Upper lobe of right lung (tissue), 1 donor: ENCODE data around the gene HSFX3. TPM values are rescaled to one million over a fixed set of nuclear protein-coding genes. Genes with fewer than 3 reads are reported as not detected.
"Not testable (repeated sequence)": the region's sequence is repeated elsewhere in the genome, so short reads cannot be mapped to it uniquely, and the experiment has no call there.

Source experiments
- ATAC-seq: fragments of 200-7000 bp; cut with Tn5 transposase; one replicate; pipeline ENCODE4 v1.9.1; 2020; ENCODE audit warnings: mild to moderate bottlenecking, moderate library complexity
- DNase-seq: peaks from one replicate; pipeline ENCODE4 v3.0.0-alpha.2; 2020
- H3K27ac ChIP-seq: fragments of 200-600 bp; one replicate; pipeline ENCODE4 v1.8.0; 2022
- H3K27me3 ChIP-seq: fragments of 200-600 bp; one replicate; pipeline ENCODE4 v1.8.0; 2022; ENCODE audit warnings: mild to moderate bottlenecking
- H3K36me3 ChIP-seq: fragments of 200-600 bp; one replicate; pipeline ENCODE4 v1.8.0; 2022
- H3K4me1 ChIP-seq: fragments of 200-600 bp; one replicate; pipeline ENCODE4 v1.8.0; 2022
- H3K4me3 ChIP-seq: fragments of 200-600 bp; one replicate; pipeline ENCODE4 v1.8.0; 2022; ENCODE audit warnings: mild to moderate bottlenecking
- H3K9me3 ChIP-seq: fragments of 200-600 bp; one replicate; pipeline ENCODE4 v1.8.0; 2022
- intact Hi-C: fragments of 100-400 bp; cut with DNase I; formaldehyde crosslinking; loops from one replicate; pipeline ENCODE4 v1.11.0; 2022
- total RNA-seq: library from RNA; stranded (reverse); fragmentation: NEBNext Ultra II Directional; extraction: Animal tissue kit (Norgen Biotek cat#: 25700); gene quantifications from one replicate; pipeline ENCODE4 v1.2.1, GENCODE V29; 2021
- TF ChIP-seq, protein P1 (sequence below): fragments of 200-600 bp; IDR thresholded peaks from one replicate; pipeline ENCODE4 v1.8.0; 2022; ENCODE audit warnings: antibody characterized with exemption
- donor health status: DM: no; HTN: yes; CAD: no; lungs with severe emphysema.

Gene HSFX3
- total RNA-seq, 1 donor from 2014 or later: not detected

DNA sequence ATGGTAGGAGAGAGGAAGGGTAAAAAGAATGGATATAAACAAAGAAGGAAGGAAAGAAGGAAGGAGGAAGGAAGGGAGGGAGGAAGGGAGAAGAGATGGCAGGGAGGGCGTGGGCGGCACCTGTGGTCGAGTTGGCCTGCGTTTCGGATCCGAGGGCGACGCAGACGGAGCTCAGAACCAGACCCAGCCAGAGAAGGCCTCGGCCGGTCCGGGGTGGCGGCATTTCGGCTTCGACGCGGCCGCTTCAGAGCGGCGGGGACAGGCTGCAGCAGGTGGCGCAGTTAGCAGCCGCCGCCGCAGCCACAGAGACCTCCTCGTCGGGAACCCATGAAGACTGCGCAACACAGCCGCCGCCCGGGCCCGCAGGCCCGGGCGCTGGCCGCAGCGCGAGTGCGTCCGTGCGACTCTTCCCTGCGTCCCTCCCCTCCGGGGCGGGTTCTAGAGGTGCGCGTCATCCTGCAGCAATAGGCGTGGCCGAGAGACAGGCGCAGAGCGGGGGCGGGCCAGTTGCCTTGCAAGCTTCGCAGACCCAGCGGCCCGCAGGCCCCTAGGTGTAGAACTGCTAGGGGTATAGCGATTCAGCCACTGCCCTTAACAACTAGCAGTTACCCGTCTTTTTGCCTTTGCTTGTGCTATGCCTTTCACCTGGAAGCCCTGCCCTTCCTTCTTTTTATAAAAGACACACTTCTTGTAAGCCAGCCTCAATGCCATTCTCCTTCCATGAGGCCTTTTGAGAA is 44.6 kb downstream of the HSFX3 start, which contains the start of gene IDS:
TSS of gene IDS (minus strand) at position 392 of the 737 bp plus-strand sequence. CDS start at position 223, 169 bp downstream.
- intact Hi-C loops: no loop called here
- TF ChIP-seq, protein P1, sequence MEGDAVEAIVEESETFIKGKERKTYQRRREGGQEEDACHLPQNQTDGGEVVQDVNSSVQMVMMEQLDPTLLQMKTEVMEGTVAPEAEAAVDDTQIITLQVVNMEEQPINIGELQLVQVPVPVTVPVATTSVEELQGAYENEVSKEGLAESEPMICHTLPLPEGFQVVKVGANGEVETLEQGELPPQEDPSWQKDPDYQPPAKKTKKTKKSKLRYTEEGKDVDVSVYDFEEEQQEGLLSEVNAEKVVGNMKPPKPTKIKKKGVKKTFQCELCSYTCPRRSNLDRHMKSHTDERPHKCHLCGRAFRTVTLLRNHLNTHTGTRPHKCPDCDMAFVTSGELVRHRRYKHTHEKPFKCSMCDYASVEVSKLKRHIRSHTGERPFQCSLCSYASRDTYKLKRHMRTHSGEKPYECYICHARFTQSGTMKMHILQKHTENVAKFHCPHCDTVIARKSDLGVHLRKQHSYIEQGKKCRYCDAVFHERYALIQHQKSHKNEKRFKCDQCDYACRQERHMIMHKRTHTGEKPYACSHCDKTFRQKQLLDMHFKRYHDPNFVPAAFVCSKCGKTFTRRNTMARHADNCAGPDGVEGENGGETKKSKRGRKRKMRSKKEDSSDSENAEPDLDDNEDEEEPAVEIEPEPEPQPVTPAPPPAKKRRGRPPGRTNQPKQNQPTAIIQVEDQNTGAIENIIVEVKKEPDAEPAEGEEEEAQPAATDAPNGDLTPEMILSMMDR: no peak
- peak; percentile 98 for ATAC-seq
- Histone ChIP-seq H3K9me3 (no peaks in the 10 kb centered on the region), H3K27me3 (no peaks in the 10 kb centered on the region), H3K27ac (peak within 1 kb of the TSS; percentile 92), H3K36me3 (peaks cover 20% of the 10 kb centered on the region), H3K4me1 (no peaks in the 10 kb centered on the region), H3K4me3 (peak within 1 kb of the TSS; percentile 66)
- peak; percentile 95 for DNase-seq

DNA sequence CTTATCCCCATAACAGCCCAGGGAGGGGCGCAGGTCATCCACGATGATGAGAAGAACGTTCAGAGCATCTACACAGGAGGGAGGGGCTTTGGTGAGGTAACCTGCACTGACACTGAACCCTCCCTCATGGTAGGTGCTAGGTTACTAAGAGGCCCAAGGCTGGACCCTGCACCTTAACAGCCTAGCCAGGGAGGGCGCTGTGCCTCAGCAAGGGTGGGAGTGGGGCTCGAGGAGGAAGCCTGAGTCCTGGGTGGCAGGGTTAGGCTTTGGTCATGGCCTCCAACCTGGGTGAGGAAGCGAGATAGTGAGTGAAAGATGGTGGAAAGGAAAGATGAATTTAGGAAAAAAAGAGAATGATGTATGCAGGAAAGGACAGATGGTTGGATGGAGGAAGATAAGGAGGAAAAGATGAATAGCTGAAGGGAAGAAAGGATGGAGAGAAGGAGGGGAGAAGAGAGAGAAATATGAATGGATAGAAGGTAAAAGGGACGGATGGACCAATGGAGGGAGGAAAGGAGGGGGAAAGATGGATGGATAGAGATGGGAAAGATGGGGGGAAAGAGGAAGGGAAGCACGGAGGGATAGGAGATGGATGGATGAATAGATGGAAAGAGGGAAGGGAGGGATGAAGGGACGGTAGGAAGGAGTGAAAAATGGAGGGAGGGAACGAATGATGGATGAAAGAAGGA is 45.4 kb downstream of the HSFX3 start:
- ATAC-seq (peak; percentile 61), DNase-seq (peak; percentile 66)
- intact Hi-C loops: no loop called here
- no peaks in the 10 kb centered on the region for H3K9me3 ChIP-seq
- H3K4me1 ChIP-seq: no peaks in the 10 kb centered on the region
- no peaks in the 10 kb centered on the region for H3K27me3 ChIP-seq
- H3K27ac ChIP-seq: peak overlapping the region; percentile 92
- TF ChIP-seq, protein P1: peak; percentile 23
- peak overlapping the region; percentile 66 for H3K4me3 ChIP-seq
- H3K36me3 ChIP-seq: peaks cover 26% of the 10 kb centered on the region

DNA sequence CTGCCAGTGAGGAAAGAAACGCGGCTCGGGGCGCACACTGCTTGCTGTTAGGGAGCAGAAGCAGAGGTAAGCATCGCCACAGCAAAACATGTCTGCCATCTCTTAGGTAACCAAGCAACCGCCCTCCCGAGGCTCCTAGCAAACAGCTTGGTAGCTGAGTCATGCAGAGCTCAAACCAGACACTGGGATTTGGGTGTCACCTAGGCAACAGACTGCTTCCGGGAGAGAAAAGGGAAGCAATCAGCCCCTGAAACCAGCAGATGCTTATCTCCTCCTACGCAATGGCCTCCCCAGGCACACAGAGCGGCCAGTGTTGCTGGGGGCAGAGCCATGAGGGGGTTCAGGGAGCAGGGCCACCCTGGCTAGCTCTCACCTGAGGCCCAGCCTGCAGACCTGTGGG is 46.3 kb downstream of the HSFX3 start:
- H3K27ac ChIP-seq: peak overlapping the region; percentile 92
- peaks cover 35% of the 10 kb centered on the region for H3K36me3 ChIP-seq
- intact Hi-C loops, DNase-seq, H3K9me3 ChIP-seq, H3K27me3 ChIP-seq, H3K4me1 ChIP-seq: not testable (repeated sequence)
- peak overlapping the region; percentile 66 for H3K4me3 ChIP-seq
- ATAC-seq: peak; percentile 74

DNA sequence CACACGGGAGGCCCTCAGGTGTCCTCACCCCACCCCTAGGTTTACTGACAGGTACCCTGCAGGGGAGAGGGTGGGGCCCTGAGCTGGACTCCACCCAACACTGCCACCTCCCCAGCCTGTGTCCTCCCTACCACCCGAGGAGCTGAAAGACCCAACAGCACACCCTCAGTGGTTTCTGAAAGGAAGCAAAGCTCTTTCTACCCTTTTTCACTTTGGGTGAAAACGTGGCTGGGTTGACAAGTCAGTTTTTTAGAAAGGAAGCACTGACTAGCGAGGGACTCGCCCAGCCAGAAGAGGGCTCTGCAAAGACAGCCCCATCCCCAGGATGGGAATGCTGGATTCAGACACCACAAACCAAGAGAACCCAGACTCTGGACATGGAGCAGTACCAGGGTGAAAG is 46.8 kb downstream of the HSFX3 start:
- H3K36me3 ChIP-seq: peaks cover 41% of the 10 kb centered on the region
- H3K9me3 ChIP-seq, intact Hi-C loops, H3K27ac ChIP-seq, H3K4me3 ChIP-seq, H3K4me1 ChIP-seq, DNase-seq, ATAC-seq, H3K27me3 ChIP-seq: not testable (repeated sequence)

DNA sequence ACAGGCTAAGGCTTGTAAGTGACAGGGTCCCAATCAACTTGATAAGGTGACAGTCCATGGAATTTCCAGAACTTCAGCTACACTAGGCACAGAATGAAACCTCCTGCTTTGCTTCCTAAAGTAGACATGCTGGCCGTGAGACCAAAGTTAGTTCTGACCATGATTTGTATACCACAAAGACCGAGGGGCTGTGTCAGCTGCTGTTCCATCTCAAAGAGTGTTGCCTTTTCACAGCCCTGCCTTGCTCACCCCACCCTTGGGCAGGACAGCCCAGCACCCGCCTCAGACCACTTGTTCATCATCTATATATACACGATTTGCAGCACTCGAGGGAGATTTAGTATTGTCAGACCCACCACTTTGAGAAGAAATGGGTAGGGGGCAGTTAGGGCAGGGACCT is 50.0 kb downstream of the HSFX3 start:
- TF ChIP-seq, protein P1: no peak
- DNase-seq: no peak
- no peaks in the 10 kb centered on the region for H3K27me3 ChIP-seq
- no peak for ATAC-seq
- no peak overlapping the region for H3K27ac ChIP-seq
- H3K4me1 ChIP-seq: no peaks in the 10 kb centered on the region
- H3K4me3 ChIP-seq: no peak overlapping the region
- intact Hi-C loops: no loop called here
- no peaks in the 10 kb centered on the region for H3K9me3 ChIP-seq
- H3K36me3 ChIP-seq: peaks cover 72% of the 10 kb centered on the region

DNA sequence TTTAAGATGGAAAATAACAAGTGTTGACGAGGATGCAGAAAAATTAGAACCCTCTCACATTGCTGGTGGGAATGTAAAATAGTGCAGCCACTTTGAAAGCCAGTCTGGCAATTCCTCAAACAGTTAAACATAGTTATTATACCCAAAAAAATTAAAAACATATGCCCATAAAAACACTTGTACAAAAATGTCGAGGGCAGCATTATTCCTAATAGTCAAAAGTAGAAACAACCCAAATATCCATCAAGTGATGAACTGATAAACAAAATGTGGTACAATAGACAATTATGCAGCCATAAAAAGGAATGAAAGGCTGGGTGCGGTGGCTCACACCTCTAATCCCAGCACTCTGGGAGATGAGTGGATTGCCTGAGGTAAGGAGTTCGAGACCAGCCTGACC is 51.0 kb downstream of the HSFX3 start:
- peaks cover 79% of the 10 kb centered on the region for H3K36me3 ChIP-seq
- TF ChIP-seq, protein P1: no peak
- H3K27me3 ChIP-seq: no peaks in the 10 kb centered on the region
- ATAC-seq (no peak), DNase-seq (no peak)
- H3K27ac ChIP-seq: no peak overlapping the region
- no peak overlapping the region for H3K4me3 ChIP-seq
- no peaks in the 10 kb centered on the region for H3K4me1 ChIP-seq
- intact Hi-C loops: no loop called here
- no peaks in the 10 kb centered on the region for H3K9me3 ChIP-seq

Other genes starting within 250 kb of the HSFX3 start
- gene IDS, start 44.6 kb downstream of the HSFX3 start, total RNA-seq: 113 TPM
- gene EOLA1, start 8.9 kb downstream of the HSFX3 start, total RNA-seq: 15.8 TPM
- gene MAGEA9B, start 37.5 kb upstream of the HSFX3 start, total RNA-seq: not detected
- gene HSFX2, start 45.4 kb upstream of the HSFX3 start, total RNA-seq: not detected
- gene TMEM185A, start 81.9 kb upstream of the HSFX3 start, total RNA-seq: 19.9 TPM
- not detected for gene MAGEA11, start 162.1 kb upstream of the HSFX3 start, total RNA-seq
- 1.4 TPM for gene HSFX1, start 224.1 kb upstream of the HSFX3 start, total RNA-seq
- not detected for gene MAGEA9, start 232.0 kb upstream of the HSFX3 start, total RNA-seq